ENCODE results near the gene LCA5.
"Not testable (repeated sequence)": the region's sequence is repeated elsewhere in the genome, so short reads cannot be mapped to it uniquely, and the experiment has no call there.

The LCA5 gene

DNA sequence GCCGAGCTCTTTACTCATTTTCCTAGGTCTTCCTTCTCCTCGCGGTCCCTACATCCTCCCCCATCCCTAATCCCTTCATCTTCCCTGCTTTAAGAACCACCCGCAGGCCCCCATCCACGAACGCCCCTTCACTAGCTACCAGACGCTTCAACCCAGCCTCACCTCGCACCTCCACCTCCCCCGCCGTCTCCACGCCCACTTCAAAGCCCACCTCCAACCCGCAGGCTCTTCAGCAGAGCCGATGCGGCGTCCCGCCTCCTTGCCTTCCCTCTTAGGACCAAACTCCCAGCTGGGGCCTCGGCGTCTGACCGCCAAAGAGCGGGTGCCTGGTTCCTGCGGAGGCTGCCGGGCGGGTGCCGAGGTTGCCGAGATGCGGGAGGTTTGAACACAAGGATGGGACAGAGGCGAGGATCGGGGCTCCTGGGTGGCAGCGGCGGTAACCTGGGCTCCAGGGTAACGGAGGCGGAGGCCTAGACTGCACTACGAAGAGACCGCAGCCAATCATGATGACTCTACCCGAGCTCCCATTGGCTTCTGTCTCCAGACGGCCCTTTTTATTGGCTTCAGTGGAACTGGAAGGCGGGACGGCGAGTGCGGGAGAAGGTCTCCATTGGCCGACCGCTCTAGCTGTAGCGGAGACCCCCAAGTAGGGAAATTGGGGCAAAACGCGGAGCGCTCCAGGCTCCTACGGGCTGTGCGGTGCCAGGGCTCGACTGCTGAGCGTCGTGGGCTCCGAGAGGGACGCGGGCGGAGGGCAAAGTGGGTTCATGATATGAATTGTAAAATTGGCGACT, at the start of gene LCA5:
Gene LCA5 (minus strand): TSS at position 477 of the 794 bp plus-strand sequence. CDS start 18,536 bp downstream, outside the sequence.
- Mint-ChIP-seq H3K4me1 (ENCODE audit: low read depth) (no peaks in the 10 kb centered on the region), H3K4me3 (no peak within 1 kb of the TSS), H3K27ac (no peak within 1 kb of the TSS), H3K27me3 (peaks cover 7% of the 10 kb centered on the region), H3K9me3 (ENCODE audit: low read depth) (no peaks in the 10 kb centered on the region), H3K36me3 (no peaks in the 10 kb centered on the region)

- H3K9me3 Mint-ChIP-seq (ENCODE audit: low read depth), result no peaks in the 10 kb centered on the region
- no peak overlapping the region for H3K27ac Mint-ChIP-seq
- no peaks in the 10 kb centered on the region for H3K27me3 Mint-ChIP-seq
- no peaks in the 10 kb centered on the region for H3K36me3 Mint-ChIP-seq
- H3K4me1 Mint-ChIP-seq (ENCODE audit: low read depth), result no peaks in the 10 kb centered on the region
- H3K4me3 Mint-ChIP-seq, result no peak overlapping the region
Observed at GRCh38 chr6:79586548-79586947, 49.3 kb upstream of the LCA5 start.

GRCh38 chr6:79584332-79584731, 47.1 kb upstream of the LCA5 start:
- H3K4me3 Mint-ChIP-seq, result no peak overlapping the region
- H3K27me3 Mint-ChIP-seq, result peaks cover 3% of the 10 kb centered on the region
- peaks cover 7% of the 10 kb centered on the region for H3K9me3 Mint-ChIP-seq (ENCODE audit: low read depth)
- no peak overlapping the region for H3K27ac Mint-ChIP-seq
- peaks cover 4% of the 10 kb centered on the region for H3K36me3 Mint-ChIP-seq
- no peaks in the 10 kb centered on the region for H3K4me1 Mint-ChIP-seq (ENCODE audit: low read depth)

GRCh38 chr6:79577926-79578325, 40.7 kb upstream of the LCA5 start:
- not testable (repeated sequence) for H3K27ac Mint-ChIP-seq; H3K4me1 Mint-ChIP-seq (ENCODE audit: low read depth); H3K27me3 Mint-ChIP-seq; H3K36me3 Mint-ChIP-seq; H3K4me3 Mint-ChIP-seq; H3K9me3 Mint-ChIP-seq (ENCODE audit: low read depth)

- peaks cover 3% of the 10 kb centered on the region for H3K4me1 Mint-ChIP-seq (ENCODE audit: low read depth)
- no peak overlapping the region for H3K27ac Mint-ChIP-seq
- no peaks in the 10 kb centered on the region for H3K9me3 Mint-ChIP-seq (ENCODE audit: low read depth)
- H3K27me3 Mint-ChIP-seq, result no peaks in the 10 kb centered on the region
- H3K36me3 Mint-ChIP-seq, result no peaks in the 10 kb centered on the region
- no peak overlapping the region for H3K4me3 Mint-ChIP-seq
Observed at GRCh38 chr6:79574630-79575225, 37.5 kb upstream of the LCA5 start.

DNA sequence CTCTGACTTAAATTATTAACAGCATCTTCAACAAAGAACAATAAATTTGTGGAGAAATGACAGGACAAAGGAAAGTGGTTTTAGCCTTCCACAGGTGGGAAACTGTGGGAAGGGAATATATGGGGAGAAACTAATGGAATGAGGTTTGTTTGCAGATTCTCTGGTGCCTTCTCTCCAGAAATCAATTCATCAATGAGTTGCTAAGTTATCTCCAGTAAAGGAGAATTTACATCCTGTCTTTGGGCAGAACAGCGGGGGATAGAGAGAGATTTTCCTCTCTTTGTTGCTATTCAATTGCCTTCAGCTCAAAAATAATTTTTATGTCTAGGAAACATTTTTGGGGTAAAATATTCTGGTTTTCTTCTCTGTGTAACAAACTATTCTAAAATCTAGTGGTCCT, 36.9 kb upstream of the LCA5 start:
- no peak overlapping the region for H3K4me3 Mint-ChIP-seq
- H3K36me3 Mint-ChIP-seq, result no peaks in the 10 kb centered on the region
- H3K27me3 Mint-ChIP-seq, result no peaks in the 10 kb centered on the region
- peaks cover 3% of the 10 kb centered on the region for H3K4me1 Mint-ChIP-seq (ENCODE audit: low read depth)
- H3K27ac Mint-ChIP-seq, result no peak overlapping the region
- H3K9me3 Mint-ChIP-seq (ENCODE audit: low read depth), result no peaks in the 10 kb centered on the region

- Mint-ChIP-seq H3K27ac (no peak overlapping the region), H3K4me1 (ENCODE audit: low read depth) (peaks cover 3% of the 10 kb centered on the region), H3K36me3 (no peaks in the 10 kb centered on the region), H3K27me3 (no peaks in the 10 kb centered on the region), H3K9me3 (ENCODE audit: low read depth) (no peaks in the 10 kb centered on the region), H3K4me3 (no peak overlapping the region)
Observed at GRCh38 chr6:79571030-79571367, 33.8 kb upstream of the LCA5 start.

DNA sequence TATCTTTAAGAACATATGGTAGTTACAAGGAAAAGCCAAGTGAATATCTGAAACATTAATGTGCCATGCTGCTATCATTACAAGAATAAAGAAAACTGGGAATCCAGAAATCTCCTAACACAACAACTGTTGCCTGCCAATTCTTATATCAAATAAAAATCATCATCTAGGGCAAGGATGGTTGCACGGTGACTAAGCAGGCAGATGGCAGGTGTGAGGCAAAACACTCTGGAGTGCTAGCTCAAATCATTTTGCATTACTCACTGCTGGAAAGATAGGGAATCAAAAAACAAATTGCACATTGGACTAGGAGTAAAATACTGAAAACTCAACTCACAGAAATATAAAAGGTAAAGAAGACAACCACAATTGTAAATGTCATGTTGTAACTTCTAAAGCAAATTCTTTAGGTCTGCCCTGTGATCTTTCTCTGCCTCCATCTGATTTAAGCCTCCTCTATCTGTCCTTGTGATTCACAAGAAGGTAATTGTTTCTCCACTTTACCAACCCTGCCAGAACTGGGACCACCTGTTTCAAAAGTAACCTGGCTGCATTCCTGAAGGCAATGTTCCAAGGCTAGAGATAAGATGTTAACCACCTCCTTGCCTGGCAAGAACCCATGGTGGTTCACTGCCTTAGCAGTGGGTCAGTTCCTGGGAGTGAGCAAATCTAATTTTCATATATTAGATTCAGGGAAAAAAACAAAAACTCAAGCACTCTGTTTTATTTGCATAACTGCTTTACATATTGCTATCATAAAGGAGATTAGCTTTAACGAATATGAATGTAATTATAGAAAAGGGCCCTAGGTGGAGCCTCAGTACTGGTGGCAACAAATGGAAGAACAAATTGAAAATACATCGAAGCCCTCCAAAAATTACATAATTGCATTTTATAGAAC, 33.1 kb upstream of the LCA5 start:
- Mint-ChIP-seq H3K27ac (no peak overlapping the region), H3K4me1 (ENCODE audit: low read depth) (peaks cover 3% of the 10 kb centered on the region), H3K27me3 (no peaks in the 10 kb centered on the region), H3K9me3 (ENCODE audit: low read depth) (no peaks in the 10 kb centered on the region), H3K4me3 (no peak overlapping the region), H3K36me3 (no peaks in the 10 kb centered on the region)

DNA sequence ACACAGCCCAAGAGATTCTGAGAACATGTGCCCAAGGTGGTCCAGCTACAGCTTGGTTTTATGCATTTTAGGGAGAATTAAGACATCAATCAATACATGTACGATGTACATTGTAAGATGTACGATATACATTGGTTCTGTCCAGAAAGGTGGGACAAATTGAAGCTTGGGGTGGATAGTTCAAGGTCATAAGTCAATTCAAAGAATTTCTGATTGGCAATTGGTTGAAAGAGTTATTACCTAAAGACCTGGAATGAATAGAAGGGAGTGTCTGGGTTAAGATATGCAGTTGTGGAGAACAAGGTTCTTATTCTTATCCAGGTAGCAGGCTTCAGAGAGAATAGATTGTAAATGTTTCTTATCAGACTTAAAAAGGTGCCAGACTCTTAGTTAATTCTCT, 31.8 kb upstream of the LCA5 start:
- Mint-ChIP-seq H3K27me3 (no peaks in the 10 kb centered on the region), H3K4me3 (no peak overlapping the region), H3K36me3 (no peaks in the 10 kb centered on the region), H3K27ac (no peak overlapping the region), H3K9me3 (ENCODE audit: low read depth) (no peaks in the 10 kb centered on the region), H3K4me1 (ENCODE audit: low read depth) (peaks cover 3% of the 10 kb centered on the region)

- H3K27me3 Mint-ChIP-seq, result peaks cover 2% of the 10 kb centered on the region
- no peaks in the 10 kb centered on the region for H3K9me3 Mint-ChIP-seq (ENCODE audit: low read depth)
- no peak overlapping the region for H3K27ac Mint-ChIP-seq
- H3K4me1 Mint-ChIP-seq (ENCODE audit: low read depth), result no peaks in the 10 kb centered on the region
- H3K4me3 Mint-ChIP-seq, result no peak overlapping the region
- no peaks in the 10 kb centered on the region for H3K36me3 Mint-ChIP-seq
Observed at GRCh38 chr6:79564636-79565035, 27.4 kb upstream of the LCA5 start.

DNA sequence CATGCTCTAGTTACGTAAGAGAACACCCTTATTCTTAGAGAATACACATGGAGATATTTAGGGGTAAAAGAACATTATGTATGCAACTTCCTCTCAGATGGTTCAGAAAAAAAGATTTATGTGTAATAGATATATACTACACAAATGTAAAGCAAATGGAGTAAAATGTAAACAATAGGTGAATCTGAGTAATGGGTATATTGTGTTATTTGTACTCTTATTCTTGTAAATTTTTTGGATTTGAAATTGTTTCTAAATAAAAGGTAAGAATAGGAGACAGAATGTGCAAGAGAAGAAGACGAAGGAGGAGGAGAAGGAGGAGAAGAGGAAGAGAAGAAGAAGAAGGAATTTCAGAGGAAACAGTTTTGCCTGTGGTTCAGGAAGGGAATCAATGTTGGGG, 22.5 kb upstream of the LCA5 start:
- Mint-ChIP-seq H3K27me3 (peaks cover 2% of the 10 kb centered on the region), H3K36me3 (no peaks in the 10 kb centered on the region), H3K4me1 (ENCODE audit: low read depth) (no peaks in the 10 kb centered on the region), H3K27ac (no peak overlapping the region), H3K9me3 (ENCODE audit: low read depth) (no peaks in the 10 kb centered on the region), H3K4me3 (no peak overlapping the region)

DNA sequence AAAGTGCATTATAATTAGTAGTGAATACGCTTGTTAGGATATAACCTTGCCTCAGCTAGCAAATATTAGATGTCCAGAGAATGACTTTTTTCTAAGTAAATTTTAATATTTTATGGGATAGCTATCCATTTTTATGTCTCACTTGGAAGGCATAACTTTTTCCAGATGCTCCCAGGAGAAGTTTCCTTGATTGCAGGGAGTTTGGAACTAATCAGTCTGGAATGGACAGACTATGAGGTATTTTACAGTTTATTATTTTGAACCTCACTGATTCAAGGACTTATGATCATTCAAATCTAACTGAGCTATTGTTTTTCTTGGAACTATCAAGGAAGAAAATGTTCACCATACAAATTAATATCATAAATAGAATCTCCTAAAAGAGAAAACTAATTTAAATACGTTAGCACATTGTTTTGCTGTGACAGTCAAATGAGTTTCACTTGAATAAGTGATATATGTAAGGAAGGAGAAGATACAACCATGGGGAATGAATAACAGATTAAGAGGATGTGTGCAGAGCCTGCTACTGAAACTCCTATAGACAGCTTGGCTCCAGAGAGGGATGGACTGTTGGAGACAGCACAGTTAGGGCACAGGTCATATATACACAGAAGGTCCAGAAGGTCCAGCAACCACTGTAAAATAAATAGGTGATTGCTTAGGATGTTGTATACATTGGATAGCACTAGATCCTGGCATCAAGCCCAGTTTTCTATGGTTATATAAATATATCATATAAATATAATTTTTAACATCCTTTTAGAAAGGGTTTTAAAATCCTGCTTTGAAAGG, 20.6 kb upstream of the LCA5 start:
- Mint-ChIP-seq H3K27me3 (no peaks in the 10 kb centered on the region), H3K27ac (no peak overlapping the region), H3K36me3 (no peaks in the 10 kb centered on the region), H3K9me3 (ENCODE audit: low read depth) (no peaks in the 10 kb centered on the region), H3K4me1 (ENCODE audit: low read depth) (no peaks in the 10 kb centered on the region), H3K4me3 (no peak overlapping the region)

DNA sequence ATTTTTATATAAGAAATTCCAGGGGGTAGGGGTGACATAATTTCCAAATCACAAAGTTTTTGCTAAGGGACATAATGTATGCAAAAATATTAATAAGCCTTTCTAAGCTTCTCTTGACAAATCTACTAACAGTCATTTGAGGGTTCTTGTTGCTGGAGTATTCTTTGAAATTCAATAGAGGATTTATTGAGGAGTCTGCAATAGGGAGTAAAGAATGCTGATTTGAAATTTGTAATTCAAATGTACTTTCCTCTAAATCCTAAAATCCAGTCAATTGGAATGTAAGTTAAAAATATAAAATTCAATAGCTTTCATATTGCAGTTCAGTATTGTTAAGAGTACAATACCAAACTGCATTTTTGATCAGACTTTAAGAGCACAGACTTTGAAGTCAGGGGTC, 17.1 kb upstream of the LCA5 start:
- Mint-ChIP-seq H3K27me3 (peaks cover 2% of the 10 kb centered on the region), H3K4me3 (no peak overlapping the region), H3K27ac (no peak overlapping the region), H3K9me3 (ENCODE audit: low read depth) (no peaks in the 10 kb centered on the region), H3K4me1 (ENCODE audit: low read depth) (no peaks in the 10 kb centered on the region), H3K36me3 (no peaks in the 10 kb centered on the region)

DNA sequence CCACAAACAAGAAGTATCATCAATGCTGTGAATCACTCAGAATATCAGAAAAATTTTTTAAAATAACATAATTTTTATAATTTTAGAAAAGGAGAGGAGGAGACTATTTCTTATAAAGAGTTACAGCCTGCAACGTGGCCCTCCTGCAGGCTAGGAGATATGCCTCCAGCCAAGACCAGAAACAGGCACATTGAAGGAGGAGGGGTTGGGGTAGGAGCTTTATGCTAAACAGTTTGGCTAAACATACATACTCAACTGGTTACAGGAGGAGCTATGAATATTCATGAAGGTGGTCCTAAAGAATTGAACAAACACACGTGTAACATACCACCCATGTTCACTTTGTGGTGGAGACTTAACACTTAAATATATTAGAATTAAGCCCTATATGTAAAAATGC, 14.2 kb upstream of the LCA5 start:
- H3K9me3 Mint-ChIP-seq (ENCODE audit: low read depth), result no peaks in the 10 kb centered on the region
- H3K27ac Mint-ChIP-seq, result no peak overlapping the region
- peaks cover 2% of the 10 kb centered on the region for H3K27me3 Mint-ChIP-seq
- no peaks in the 10 kb centered on the region for H3K4me1 Mint-ChIP-seq (ENCODE audit: low read depth)
- no peak overlapping the region for H3K4me3 Mint-ChIP-seq
- H3K36me3 Mint-ChIP-seq, result no peaks in the 10 kb centered on the region

DNA sequence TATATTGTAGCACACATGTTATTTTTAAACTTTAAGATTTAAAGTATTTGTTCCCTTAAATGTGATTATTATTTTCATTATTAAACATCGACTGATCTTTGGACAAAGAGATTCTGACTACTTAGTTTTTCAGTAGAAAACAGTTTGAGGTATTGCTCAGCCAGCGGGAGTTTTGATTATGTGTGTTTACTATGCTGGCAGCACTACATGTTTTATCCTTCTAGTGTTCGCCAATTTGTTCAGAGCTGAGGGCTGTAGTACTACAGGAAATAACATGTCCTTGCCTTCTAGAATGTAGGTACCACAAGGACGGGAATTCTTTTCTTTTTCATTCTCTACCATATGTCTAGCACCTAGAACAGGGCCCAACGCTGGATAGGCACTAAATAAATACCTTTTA, 11.1 kb upstream of the LCA5 start:
- H3K9me3 Mint-ChIP-seq (ENCODE audit: low read depth), result no peaks in the 10 kb centered on the region
- no peak overlapping the region for H3K27ac Mint-ChIP-seq
- no peaks in the 10 kb centered on the region for H3K36me3 Mint-ChIP-seq
- no peaks in the 10 kb centered on the region for H3K4me1 Mint-ChIP-seq (ENCODE audit: low read depth)
- H3K4me3 Mint-ChIP-seq, result no peak overlapping the region
- peaks cover 2% of the 10 kb centered on the region for H3K27me3 Mint-ChIP-seq
